ENCODE data around the gene GET4.

The GET4 gene

DNA sequence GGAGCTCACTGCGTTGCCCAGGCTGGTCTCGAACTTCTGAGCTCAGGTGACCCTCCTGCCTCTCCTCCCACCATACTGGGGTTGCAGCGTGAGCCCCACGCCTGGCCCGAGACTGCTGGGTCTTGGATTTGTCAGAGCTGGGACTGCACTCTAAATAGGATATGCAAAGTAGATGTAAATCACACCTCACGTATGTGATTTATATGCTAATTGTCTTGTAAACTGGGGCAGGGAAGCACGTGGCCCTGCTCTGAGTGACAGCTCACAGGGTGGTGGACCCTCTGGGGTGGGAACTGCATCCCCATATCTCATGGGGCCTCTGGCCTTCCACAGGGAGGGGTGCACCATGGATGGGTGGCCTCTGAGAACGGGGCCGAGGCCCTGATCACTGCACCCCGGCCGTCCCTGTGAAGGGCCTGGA lies 34.1 kb downstream of the GET4 start:
- no peak overlapping the region for H3K4me3 ChIP-seq (ENCODE audit: low read length)
- TF ChIP-seq ZNF274 (IDR thresholded peaks at IDR 0.05; ENCODE audit: low read depth, low read length) = no peak

DNA sequence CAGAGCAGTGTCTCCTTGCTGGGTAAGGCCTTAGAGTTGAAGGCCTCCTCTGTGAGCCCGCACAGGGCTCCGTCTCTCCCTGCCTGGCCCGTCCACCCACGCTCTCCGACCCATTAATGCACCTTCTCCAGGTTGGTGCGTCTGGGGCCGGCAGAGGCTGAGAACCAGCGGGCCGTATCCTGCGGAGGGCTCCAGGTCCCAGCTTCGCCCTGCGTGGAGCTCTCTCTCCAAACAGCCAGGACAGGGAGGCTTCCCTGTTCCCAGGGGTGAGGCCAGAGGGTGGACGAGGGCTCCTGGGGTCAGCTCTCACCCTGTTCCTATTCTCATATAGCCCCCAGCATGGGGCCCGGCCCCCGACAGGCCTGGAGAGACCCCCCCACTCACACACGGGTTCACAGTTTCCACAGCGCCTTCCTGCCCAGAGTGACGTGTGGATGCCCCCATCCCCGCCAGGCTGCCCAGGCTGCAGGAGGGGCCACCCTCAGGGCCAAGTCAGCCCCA lies 34.6 kb downstream of the GET4 start:
- TF ChIP-seq ZNF274 (IDR thresholded peaks at IDR 0.05; ENCODE audit: low read depth, low read length) = no peak
- H3K4me3 ChIP-seq (ENCODE audit: low read length) = no peak overlapping the region

DNA sequence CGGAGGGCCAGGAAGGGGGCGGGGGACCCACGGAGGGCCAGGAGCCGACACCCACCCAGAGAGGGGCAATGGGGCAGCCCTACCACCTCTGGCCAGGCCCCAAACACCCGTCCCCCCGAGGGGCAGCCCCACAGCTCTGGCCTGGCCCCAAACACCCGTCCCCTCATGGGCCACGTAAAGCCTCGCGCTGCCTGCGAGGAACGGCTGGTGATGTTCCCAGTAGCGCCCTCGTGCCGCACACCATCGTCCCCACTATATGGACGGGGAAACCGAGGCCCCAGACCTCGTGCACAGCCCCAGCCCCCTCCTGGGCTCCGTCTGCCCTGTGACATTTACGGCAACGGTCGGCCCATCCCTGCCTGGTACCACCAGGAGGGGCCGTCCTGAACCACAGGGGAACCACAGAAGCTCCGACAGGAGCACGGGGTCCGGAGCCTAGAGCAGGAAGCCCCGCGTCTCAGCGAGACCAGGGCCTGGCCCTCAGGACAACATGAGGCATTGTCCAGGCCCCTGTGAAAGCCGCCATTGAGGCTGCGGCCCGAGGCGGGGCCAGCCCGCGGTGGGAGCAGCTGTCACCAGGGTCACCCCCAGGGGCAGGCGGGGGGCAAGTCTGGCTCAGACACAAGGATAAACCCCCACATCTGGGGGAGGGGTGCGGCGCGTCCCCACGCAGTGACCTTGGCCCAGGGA lies 35.6 kb downstream of the GET4 start:
- TF ChIP-seq ZNF274 (IDR thresholded peaks at IDR 0.05; ENCODE audit: low read depth, low read length) = no peak
- no peak overlapping the region for H3K4me3 ChIP-seq (ENCODE audit: low read length)

DNA sequence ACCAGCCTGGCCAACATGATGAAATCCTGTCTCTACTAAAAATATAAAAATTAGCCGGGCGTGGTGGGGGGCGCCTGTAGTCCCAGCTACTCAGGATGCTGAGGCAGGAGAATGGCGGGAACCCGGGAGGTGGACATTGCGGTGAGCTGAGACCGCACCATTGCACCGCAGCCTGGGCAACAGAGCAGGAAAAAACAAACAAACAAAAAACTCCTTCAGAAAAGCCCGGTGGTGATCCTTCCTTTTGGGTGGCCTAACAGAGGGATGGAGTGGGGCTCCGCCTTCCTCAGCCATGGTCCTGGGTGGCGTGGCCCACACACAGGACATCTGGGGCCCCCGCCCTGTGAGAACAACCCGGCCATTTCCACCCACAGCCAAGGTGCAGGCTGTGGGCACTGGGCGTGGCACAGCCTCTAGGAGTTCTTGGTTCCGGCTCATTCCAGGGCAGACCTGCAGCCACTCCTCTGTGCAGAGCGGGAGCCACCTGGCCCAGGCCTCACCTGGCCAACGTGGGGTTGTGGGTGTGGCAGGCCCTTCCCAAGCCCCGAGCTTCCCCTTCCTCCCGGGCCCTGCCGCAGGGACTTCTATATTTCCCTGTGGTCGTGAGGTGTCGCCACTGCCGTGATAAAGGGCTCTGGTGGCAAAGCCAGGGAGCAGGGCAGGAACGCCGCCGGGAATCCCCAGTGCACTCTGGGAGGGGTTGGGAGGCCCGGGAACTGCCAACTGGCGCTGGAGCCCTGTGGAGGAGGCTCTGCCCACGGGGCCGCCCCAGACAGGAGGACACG lies 37.6 kb downstream of the GET4 start:
- no peak overlapping the region for H3K4me3 ChIP-seq (ENCODE audit: low read length)
- no peak for TF ChIP-seq ZNF274 (IDR thresholded peaks at IDR 0.05; ENCODE audit: low read depth, low read length)

DNA sequence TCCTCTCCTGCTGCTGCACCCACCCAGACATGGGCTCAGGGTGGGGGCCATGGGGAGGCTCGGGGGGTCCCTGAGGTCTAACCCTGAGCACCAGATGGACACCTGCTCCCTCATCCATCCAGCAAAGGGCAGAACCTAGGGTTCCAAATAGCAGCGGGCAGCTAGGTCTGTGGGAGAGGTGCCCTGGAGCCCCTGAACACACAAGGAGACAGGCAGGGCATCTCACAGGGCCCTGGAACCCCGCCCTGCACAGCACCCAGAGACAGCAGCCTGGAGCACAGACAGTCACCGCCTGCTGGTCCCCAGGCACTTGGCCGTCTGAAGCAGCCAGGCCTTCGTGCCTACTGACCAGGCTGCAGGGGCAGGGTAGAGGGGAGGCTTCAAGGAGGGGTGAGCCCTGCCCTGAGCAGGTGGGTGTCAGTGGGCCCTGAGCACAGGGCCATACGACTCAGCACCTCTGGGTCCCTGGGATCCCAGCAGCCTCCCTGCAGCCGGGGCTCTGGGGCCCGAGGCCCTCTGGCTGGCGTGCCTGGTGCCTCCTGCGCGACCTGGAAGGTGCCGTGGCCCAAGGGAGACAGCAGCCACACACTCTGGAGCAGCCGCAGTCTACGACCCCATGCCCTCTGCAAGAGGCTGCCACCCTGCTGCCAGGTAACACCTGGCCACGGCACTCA lies 38.3 kb downstream of the GET4 start:
- no peak overlapping the region for H3K4me3 ChIP-seq (ENCODE audit: low read length)
- TF ChIP-seq ZNF274 (IDR thresholded peaks at IDR 0.05; ENCODE audit: low read depth, low read length) = no peak

DNA sequence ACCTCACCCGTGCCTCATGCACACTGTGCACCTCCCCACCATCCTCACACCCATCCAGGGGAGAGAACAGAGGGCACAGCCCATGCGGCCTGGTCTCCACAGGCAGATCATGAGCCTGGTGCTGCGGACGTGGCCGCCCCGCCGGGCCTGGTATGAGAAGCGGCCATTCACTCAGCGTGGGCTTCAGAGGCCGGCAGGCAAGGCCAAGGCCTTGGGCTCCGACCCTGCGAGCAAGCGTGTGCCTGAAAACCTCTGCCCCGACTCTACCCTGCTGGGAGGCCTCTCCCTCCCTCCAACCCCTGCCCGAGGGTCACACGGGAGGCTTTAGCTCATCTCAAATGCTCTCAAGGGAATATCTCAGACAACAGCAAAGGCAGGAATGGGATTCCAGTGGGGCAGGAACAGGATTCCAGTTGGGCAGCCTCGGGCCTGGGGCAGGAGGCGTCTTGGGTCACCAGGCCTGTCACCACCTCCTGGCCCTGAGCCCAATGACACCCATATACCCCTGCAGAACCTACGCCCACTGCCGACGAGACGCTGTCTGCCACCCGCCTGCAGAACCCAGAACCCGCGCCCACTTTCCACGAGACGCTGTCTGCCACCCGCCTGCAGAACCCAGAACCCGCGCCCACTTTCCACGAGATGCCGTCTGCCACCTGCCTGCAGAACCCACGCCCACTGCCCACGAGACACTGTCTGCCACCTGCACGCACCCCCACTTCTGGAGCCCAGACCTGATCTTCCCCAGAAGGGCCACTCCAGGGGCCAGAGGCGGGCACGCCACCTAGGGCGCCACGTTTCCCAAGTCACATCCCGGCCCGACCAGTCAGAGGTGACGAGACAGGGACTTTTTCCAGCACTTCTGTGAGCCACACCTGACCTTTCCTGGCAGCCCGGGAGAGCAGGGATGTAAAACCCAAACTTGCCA lies 39.2 kb downstream of the GET4 start:
- H3K4me3 ChIP-seq (ENCODE audit: low read length) = no peak overlapping the region
- no peak for TF ChIP-seq ZNF274 (IDR thresholded peaks at IDR 0.05; ENCODE audit: low read depth, low read length)

DNA sequence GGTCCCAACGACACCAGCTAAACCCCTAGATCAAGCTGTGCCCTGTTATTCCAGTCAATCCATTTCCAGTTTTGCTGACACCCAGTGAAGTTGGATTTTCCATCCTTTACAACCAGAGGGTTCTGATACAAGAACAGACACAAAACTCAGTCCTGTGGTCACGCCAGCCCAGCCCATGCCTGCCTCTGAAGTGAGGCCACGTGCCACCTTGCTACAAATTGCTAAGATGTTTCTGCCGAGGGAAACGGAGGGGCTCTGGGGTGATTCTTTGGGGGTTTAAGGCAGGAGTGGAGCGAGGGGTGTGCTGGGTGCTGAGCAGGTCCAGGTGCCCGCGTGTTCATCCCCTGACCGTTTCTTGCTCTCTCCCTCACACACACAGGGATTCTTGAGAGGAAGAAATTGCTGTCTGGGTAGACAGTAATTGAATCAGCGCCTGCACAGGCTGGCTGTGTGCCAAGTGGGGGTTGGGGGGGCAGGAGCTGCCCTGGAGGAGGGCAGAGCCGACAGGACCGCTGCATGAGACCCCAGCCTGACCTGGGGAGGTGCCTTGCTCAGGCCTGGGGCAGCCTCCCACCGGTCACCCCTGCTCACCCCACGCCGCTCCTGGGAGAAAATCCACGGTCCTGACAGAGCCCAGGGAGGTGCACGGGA lies 40.1 kb downstream of the GET4 start:
- no peak overlapping the region for H3K4me3 ChIP-seq (ENCODE audit: low read length)
- TF ChIP-seq ZNF274 (IDR thresholded peaks at IDR 0.05; ENCODE audit: low read depth, low read length) = no peak

DNA sequence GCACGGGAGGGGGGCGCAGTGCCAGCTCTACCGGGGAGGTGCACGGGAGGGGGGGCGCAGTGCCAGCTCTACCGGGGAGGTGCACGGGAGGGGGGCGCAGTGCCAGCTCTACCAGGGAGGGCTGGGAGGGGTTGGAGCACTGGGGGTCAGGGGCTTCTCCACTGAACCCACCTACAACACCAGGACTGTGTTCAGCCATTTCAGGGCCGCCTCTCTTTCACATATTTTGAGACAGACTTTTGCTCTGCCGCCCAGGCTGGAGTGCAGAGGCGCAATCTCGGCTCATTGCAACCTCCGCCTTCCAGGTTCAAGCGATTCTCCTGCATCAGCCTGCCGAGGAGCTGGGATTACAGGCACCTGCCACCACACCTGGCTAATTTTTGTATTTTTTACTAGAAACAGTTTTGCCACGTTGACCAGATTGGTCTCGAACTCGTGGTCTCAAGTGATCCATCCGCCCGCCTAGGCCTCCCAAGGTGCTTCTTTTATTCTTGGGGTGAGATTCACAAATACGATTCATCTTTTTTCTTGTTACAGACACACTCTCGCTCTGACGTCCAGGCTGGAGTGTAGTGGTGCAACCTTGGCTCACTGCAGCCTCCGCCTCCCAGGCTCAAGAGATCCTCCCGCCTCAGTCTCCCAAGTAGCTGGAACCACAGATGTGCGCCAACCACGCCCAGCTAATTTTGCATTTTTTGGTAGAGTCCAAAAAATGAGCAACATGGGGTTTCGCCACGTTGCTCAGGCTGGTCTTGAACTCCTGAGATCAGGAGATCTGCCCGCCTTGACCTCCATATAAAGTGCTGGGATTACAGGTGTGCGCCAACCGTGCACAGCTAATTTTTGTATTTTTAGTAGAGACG lies 41.1 kb downstream of the GET4 start:
- no peak overlapping the region for H3K4me3 ChIP-seq (ENCODE audit: low read length)
- TF ChIP-seq ZNF274 (IDR thresholded peaks at IDR 0.05; ENCODE audit: low read depth, low read length) = no peak

DNA sequence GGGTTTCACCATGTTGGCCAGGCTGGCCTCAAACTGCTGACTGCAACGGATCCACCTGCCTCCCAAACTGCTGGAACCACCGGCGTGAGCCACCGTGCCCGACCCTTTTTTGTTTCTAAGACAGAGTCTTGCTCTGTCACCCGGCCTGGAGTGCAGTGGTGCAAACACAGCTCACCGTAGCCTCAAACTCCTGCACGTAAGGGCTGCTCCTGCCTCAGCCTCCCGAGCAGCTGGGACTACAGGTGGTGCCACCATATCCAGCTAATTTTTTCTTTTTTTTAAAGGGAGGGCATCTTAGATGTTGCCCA lies 41.7 kb downstream of the GET4 start:
- H3K4me3 ChIP-seq (ENCODE audit: low read length) = no peak overlapping the region
- no peak for TF ChIP-seq ZNF274 (IDR thresholded peaks at IDR 0.05; ENCODE audit: low read depth, low read length)

DNA sequence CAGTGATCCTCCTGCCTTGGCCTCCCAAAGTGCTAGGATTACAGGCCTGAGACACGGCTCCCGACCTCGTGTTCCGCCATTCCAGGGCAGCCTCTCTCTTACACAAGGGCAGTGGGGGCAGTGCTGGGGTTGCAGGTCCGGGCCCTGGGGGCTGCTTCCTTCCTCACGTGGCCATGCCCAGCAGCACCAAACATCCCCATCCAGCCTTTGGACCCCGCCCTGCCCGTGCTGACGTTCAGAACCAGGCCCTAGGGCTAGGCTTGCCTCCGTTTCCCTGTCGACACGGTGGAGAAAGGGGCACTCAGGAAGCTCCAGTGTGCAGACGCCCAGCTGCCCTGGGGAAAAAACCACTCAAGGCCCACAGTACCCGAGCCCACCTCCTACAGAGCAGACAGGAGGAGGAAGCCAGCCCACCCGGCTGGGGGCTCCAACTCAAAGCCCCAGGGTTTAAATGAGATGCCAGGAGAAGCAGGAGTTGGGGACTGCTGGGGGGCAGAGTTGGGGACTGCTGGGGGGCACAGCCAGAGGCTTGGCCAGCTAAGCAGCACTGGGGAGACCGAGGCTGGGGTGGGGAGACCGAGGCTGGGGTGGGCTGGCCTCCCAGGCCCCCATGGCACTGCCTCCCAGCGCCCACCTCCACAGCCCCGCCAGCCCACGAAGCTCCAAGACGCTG lies 42.2 kb downstream of the GET4 start:
- TF ChIP-seq ZNF274 (IDR thresholded peaks at IDR 0.05; ENCODE audit: low read depth, low read length) = no peak
- H3K4me3 ChIP-seq (ENCODE audit: low read length) = no peak overlapping the region

DNA sequence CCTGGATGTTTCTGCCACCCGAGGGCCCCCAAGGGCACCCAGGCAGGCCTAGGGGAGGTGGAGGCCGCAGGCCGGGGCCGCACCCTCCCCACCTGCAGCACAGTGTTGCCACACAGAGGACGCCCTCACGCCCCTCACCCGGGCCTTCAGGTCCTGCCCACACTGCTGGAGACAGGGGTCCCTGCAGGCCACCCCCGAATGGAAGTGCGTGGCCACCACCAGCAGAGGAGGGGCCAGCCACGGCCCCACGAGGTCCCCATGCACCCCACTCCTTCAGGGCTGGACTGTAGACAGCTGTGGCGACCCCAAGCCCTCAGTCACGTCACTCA lies 42.7 kb downstream of the GET4 start:
- TF ChIP-seq ZNF274 (IDR thresholded peaks at IDR 0.05; ENCODE audit: low read depth, low read length) = no peak
- no peak overlapping the region for H3K4me3 ChIP-seq (ENCODE audit: low read length)

DNA sequence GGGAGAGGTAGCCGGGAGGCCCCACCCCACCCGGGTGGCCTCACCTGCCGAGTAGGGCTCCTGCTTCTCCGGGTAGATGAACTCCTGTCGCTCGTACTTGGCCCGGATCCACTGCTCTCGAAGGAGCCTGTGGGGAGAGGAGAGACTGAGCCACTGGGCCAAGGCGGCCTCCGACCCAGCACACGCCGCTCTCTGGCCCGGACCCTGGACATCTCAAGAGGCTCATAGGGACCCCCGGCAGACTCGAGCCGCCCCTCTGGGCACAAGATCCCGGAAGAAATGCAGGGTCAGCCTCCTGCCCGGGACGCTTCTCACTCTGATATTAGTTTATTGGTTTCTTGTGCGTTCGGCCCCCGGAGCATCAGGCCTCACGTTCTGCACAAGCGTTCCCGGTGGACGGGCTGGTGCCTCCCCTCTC lies 43.6 kb downstream of the GET4 start:
- H3K4me3 ChIP-seq (ENCODE audit: low read length) = no peak overlapping the region
- TF ChIP-seq ZNF274 (IDR thresholded peaks at IDR 0.05; ENCODE audit: low read depth, low read length) = no peak
